Spleen (tissue), 7 donors: ENCODE data around the gene SLC39A11.

Experiments used
- CTCF ChIP-seq, 11 experiments: fragments of 200-600 bp in 7 of 11; fragments of 450-650 bp in 4 of 11; sonication (generic) in 4 of 11; IDR thresholded peaks in 8 of 11; conservative IDR thresholded peaks in 3 of 11; 1 replicate in 7 of 11; 2 replicates in 4 of 11; pipeline versions ENCODE4 v1.4.0 to v1.8.0; 2016 to 2021; ENCODE audit warnings: antibody characterized with exemption in 11 of 11, inconsistent platforms in 4 of 11, mild to moderate bottlenecking in 1 of 11
- POLR2A ChIP-seq, 3 donors: fragments of 450-650 bp; IDR thresholded peaks; one replicate each; pipeline ENCODE4 v1.5.1; 2017; ENCODE audit warnings: antibody characterized with exemption in 3 of 3, mild to moderate bottlenecking in 1 of 3
- donor health status: DM: no; HTN: no; CAD: no; lungs with moderate emphysema.
- donor health status: DM: no; HTN: no; CAD: no.
- donor health status: DM: no; HTN: no; CAD: no.

- TF ChIP-seq CTCF (IDR thresholded peaks at IDR 0.05 in 8 of 11, conservative IDR thresholded peaks at IDR 0.05 in 3 of 11) (no peak), POLR2A (IDR thresholded peaks at IDR 0.05) (no peak)
Measured at GRCh38 chr17:73065376-73065775, 27.1 kb downstream of the SLC39A11 start.
